GM19099 (cell line): ENCODE results near the gene LRMDA.

Source experiments
- POLR2A ChIP-seq: IDR thresholded peaks from 3 replicates; pipeline ENCODE4 v1.6.1; 2011; ENCODE audit warnings: low read depth; ENCODE audit not compliant: insufficient read length; ENCODE audit errors: extremely low read depth

LRMDA gene

GRCh38 chr10:75889051-75889450 is 457.6 kb downstream of the LRMDA start:
- TF ChIP-seq POLR2A, result no peak

GRCh38 chr10:75894761-75895160 is 463.3 kb downstream of the LRMDA start:
- TF ChIP-seq POLR2A, result no peak

DNA sequence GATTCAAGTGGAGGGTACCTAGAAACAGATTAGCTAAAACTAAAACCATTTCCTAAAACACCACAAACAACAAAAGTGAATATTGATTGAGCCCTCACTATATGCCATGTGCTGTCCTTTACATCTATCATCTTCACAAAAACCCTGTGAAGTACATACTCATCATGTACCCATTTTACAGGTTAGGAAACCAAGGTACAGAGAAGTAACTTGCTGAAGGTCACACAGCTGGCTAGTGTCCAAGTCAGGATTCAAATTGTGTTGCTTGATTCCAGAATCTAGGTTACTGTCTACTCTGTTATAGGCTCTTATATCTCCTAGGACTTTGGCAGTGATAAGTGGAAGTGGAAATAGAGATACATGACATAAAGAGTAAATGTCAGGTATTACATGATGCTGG is 463.8 kb downstream of the LRMDA start:
- TF ChIP-seq POLR2A, result no peak

DNA sequence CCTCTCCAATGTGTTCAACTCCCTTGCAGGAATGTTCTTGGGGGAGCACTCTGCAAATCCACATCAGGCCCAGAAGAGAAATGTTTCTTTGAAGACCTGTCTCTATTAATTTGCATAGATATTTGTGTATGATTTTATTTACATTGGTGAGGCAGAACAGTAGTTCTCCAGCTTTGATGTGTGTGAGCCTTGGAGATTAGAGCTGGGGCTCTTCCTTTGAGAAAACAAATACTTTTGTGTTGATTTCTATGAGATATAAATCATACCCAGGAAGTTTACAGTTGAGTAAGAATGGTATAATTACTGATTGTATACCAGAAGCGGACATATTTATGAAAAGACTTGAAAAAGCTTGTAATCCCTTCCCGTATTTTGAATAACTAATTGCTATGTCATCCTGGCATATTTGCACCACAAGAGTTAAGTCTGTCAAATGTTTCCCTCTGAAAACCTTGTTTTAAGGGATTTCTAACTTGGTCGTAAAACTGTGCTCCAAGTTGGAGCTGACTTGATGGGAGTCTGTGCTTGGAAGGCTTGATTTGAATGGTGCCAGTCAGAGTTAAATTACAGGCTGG is 468.5 kb downstream of the LRMDA start:
- no peak for TF ChIP-seq POLR2A

- TF ChIP-seq POLR2A, result no peak
These were observed 471.4 kb downstream of the LRMDA start for GRCh38 chr10:75902816-75903215.

GRCh38 chr10:75904499-75905283 is 473.3 kb downstream of the LRMDA start:
- no peak for TF ChIP-seq POLR2A

DNA sequence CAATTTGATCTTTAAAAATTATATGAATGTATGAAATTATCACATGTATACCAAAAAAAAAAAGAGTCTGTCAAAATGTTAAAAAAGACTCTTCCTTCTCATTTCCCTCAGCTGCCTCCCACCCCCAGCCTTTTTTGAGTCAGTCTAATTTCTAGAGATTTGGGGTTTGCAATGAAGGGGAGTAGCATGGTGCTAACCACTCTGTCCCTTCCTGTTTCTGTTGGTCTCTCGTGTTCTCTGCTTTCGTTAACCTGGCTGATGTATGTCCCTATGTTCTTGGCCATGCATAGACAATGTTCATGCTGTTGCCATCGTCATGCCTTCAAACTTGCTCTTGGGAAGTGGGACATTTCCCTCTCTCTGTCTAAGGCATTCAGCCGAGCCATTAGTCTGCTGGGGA is 474.1 kb downstream of the LRMDA start:
- no peak for TF ChIP-seq POLR2A

- no peak for TF ChIP-seq POLR2A
These were observed 478.6 kb downstream of the LRMDA start for GRCh38 chr10:75910032-75910431.

DNA sequence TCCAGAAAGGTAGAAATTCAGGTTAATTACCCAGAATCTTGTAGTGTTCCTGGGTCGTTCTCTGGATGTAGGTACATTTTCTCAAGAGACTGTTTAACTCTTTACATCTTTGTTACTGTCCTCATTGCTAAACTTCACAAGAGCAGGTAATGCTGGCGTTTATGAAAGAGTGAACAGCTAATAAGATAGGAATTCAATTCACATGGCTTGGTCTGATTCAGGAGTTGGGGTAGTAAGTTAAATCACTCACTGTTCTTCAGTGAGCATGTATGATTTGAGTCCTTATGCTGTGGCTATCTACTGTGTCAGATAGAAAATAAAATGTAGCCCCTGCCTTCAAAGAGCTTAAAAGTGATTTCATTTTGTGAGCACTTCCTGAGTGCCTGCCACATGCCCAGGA is 480.0 kb downstream of the LRMDA start:
- no peak for TF ChIP-seq POLR2A

DNA sequence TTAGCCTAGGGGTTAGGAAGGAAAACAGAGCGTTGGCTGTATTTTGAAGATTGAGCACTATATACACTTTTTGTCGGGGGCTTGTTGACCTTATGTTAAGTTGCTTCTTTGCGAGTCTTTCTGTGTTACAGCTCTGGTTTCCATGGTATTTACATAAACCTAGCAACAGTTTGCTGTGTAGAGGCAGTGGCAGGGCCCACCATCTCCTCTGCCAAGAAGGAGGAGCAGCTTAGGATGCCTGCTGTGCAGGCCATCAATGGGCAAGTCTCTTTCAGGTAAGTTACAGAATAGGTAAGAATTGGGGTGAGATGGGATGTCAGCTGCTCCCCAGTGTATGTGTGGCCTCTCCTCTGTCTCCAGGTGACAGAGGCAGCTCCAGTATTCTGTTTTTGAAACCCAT is 485.5 kb downstream of the LRMDA start:
- no peak for TF ChIP-seq POLR2A

- TF ChIP-seq POLR2A, result no peak
These were observed 488.5 kb downstream of the LRMDA start for GRCh38 chr10:75919913-75920312.

GRCh38 chr10:75922435-75922834 is 491.0 kb downstream of the LRMDA start:
- no peak for TF ChIP-seq POLR2A

DNA sequence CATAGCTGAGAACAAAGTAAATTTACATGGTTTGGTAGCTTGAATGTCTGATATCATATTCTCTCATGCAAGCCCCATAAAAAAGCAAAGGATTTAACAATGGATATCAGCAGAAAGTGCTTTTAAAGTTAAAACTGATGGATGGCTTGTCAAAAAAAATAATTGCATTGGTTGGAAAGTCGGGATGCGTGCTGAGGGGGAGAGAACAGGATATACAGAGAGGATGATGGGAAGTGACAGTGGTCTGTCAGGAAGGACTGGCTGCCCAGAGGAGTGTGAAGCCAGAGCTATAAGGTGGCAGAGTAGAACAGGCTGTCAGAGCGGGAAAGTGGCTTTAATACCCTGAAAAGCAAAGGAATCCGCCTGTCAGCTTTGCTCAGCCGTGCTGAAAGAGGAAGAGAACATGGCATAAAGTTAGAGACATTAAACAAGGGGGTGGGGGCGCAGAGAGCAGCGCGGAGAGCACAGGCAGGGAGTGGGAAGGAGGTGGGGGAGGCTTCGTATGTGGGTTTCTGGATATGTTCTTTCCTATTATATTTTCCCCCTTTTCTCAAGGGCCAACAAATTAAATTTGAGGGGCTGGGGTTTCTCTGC is 493.0 kb downstream of the LRMDA start:
- no peak for TF ChIP-seq POLR2A

GRCh38 chr10:75925999-75926398 is 494.6 kb downstream of the LRMDA start:
- TF ChIP-seq POLR2A, result no peak

GRCh38 chr10:75926763-75927162 is 495.3 kb downstream of the LRMDA start:
- no peak for TF ChIP-seq POLR2A

DNA sequence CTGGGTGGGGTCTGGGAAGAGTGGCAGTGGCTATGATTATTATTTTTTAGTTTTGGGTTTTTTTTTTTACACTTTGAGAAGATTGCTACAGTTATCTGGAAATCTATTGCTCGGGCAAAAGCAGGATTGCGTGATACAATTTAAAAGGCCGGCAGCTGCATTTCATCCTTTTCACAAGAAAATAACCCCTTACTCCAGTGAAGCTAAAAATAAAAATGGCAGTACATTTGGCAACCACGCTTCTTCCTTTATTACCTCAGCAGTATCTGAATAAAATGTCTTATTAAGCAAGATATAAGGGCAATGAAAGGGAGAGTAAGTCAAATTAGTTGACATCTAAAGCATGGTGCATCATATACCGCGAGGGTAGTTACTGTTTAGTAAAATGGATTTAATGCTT is 496.8 kb downstream of the LRMDA start:
- TF ChIP-seq POLR2A, result no peak
